HL-60/S4 treated with phorbol 12-myristate 13-acetate at 8.2 ng/mL for 4 days and 3 days (cell line): Measurements from ENCODE around the gene KLHL36.
"Not testable (repeated sequence)": the region's sequence is repeated elsewhere in the genome, so short reads cannot be mapped to it uniquely, and the experiment has no call there.

Source experiments
- in situ Hi-C: fragments of 300-500 bp; cut with MboI; formaldehyde crosslinking; loops from 2 replicates; pipeline ENCODE4 v1.15.0; 2022; ENCODE audit warnings: low sequenced_read_pairs

KLHL36 gene

DNA sequence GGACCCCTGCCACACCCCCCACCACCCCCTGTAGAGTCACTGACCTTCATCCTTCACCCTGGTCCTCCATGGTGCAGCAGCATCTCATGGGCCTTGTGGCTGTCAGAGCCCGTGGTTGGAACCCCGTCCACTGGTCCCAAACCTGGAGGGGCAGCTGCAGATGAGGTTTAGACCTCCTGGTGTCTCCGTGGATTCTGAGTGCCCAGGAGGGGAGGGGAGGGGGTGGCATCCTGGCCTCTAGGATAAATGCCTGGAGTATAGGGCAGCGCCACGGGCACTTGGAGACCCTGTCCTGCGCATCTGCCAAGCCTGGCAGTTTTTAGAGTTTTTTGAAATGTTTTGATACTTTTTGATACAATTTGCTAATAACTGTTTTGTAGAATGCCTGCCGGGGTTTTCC, 17.5 kb downstream of the KLHL36 start:
- in situ Hi-C loops: no loop called here

DNA sequence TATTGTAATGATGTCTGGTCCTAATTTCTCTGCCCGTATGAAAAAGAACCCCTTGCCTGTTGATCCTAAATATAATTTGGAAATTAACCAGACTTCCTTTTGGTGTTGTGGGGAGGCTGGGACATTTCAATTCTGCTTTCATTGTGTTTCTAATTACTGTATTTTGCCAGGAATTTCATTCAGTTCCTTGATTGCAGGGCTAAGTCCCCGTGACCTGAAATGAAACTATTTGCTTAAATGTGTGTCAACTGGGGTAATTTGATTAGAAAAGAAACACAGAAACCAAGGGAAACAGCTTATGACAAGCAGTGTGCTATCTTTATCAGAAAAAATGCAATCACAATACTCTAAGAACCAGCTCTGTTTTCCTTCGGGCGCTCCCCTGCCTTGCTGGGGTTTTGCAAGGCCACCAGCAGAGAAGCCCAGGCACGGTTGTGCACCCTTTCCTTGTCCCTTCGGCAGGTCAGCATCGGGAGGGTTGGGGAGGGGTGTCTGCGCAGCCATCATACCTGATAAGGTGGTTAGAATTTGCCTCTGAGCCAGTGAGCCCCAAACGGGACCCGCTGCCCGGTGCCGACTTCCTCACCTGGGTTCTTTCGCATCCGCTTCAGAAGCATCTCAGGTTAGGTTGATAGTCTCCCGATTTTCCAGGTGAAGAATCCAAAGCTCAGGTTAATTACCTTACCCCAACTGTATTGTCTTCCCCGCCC, 19.4 kb downstream of the KLHL36 start:
- in situ Hi-C loops: no loop called here

DNA sequence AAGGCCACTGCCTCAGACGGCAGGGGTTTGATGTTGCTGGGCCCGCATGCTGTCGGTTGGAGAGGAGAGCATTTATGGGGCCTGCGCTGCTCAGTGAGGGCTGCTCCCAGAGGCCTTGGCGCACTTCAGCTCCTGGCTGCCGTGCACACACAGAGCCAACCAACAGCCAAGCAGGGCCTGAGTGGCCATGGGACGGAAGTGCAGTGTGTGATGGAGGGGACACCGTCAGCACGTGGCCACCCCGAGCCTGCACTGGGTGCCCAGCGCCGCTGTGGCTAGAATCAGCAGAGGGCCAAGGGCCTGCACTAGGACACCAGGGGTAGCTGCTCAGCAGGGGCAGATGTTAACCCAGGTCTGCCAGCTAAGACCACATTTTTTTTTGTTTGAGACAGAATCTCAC, 21.8 kb downstream of the KLHL36 start:
- in situ Hi-C loops: no loop called here

DNA sequence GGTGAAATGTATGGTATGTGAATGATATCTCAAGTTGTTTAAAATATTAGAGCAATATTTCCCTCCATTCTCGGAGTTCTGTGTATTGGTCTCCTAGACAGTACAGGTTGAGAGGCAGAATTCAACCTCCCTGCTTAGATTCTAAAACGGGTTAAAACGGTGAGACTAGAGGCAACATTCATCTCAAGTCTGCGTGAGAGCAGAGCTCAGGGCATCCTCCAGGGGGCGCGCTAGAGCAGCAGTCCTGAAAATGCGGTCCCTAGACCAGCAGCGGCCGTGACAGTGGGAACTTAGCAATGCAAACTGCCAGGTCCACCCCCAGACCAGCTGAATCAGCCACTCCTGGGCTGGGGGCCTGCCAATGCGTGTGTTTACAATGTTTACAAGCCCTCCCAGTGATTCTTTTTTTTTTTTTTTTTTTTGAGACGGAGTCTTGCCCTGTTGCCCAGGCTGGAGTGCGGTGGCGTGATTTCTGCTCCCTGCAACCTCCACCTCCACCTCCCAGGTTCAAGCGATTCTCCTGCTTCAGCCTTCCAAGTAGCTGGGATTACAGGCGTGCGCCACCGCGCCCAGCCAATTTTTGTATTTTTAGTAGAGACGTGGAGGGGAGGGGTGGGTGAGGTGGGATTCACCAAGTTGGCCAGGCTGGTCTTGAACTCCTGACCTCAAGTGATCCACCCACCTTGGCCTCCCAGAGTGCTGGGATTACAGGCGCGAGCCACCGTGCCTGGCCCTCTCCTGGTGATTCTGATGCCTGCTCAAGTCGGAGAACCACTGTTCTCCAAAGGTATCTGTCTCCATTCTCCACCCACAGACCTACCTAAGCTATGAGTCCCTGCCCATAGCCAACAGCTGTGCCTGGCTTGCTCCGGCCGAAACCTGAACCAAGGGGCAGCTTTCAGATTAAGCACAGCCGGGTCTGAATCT, 24.2 kb downstream of the KLHL36 start:
- in situ Hi-C loops: no loop called here

DNA sequence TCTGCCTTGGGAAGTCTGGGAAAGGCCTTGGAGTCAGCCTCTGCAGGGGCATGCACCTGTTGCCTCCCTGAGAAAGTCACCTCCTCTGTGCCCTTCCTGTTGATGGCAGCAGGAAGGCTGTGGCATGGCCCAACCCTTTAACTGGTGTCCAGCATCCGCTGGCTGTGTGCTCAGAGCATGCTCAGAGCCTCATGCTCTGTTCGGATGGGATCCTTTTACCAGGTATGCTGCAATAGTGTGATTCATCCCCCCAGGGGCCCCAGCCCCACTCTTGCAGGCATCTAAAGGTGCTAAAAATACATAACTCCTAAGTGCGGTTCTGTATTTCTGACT, 24.9 kb downstream of the KLHL36 start:
- in situ Hi-C loops: no loop called here

DNA sequence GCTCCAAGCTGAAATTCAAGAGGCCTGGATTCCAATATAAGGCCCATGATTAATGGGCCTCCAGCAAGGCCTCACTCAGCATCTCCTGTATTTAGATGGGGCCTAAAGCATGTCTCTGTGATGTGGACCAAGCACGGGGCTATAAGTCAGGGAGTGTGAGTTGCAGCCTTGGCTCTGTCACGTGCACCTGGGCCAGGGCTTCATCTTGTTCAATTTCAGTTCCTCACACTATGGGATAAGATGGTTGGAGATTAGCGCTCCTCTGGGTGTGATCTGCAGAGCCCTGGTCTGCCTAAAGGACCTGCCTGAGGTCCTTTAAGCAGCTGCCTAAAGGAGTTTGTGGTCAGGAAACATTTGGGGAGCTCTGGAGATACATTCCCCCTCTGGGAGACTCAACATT, 25.2 kb downstream of the KLHL36 start:
- in situ Hi-C loops: no loop called here

DNA sequence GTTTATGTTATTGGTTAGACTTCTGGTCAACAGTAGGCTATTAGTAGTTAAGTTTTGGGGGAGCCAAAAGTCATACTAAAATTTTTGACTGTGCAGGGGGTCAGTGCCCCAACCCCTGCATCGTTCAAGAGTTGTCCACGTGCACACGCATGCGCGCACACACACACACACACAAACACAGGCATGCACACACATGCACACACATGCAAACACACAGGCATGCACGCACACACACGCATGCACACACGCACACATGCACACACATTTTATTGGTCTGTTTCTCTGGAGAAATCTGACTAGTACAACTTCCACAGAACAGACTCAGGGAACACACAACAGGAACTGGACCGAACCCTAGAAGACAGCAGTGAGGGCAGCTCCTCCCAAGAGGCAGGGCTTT, 27.1 kb downstream of the KLHL36 start:
- in situ Hi-C loops: no loop called here

DNA sequence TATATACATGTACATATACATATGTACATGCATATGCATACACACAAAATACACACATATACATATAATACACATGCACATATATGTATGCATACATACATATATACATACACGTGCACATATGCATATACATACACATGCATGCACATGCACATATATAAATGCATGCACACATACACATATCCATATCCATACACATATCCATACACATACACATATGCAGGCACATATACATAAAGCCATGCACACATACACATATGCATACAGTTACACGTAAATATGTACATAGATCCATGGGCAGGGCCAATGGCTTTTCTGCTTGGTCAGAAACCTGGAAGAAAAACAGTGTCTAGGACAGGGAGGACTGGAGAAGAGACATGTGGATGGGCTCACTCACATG, 27.6 kb downstream of the KLHL36 start:
- in situ Hi-C loops: no loop called here

DNA sequence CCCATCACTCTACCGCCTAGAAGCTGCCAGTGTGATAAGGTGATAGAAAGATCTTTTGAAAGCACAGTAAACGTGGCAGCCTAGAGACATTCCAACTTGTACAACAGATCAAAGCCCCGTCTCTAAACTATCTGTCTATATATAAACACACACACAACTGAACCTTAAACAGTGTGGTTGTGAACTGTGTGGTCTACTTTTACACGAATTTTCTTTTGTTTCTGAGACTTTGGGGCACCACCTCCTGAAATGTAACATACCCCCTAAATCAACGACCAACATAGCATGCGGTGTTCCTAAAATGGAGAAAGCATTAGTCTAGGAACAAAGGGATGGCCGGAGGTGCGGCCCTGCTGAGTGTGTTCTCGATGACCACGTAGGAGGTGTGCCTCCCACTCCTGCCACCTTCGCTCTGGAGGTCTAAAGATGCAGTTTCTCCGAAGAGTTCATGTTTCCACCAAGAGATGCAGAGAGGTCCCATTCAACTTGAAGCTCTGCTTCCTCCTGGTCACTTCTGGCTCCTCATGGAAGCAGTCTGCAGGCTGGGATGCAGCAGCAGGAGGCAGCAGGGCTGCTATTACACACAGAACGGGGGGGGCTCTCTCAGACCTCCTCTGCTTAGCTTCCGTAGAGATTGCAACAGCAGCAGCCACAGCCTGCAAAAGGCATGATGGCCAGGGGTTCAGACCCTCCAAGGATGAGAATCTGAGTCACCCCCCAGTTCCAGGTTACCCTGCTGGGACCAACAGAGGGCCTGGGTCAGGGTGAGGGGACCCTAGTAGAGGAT, 28.9 kb downstream of the KLHL36 start:
- in situ Hi-C loops: no loop called here

DNA sequence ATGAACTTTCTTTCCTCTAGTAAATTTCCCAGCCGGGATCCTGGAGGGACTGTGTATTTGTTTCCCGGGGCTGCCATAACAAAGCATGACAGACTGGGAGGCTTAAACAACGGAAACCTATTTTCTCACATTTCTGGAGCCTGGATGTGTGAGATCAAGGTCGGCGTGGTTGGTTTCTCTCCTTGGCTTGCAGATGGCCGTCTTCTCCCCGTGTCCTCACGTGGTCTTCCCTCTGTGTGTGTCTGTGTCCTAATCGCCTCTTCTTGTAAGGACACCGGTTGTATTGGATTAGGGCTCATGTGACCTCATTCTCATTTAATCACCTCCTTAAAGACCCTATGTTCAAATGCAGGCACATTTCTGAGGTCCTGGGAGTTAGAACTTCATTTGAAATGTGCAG, 29.5 kb downstream of the KLHL36 start:
- in situ Hi-C loops: no loop called here

DNA sequence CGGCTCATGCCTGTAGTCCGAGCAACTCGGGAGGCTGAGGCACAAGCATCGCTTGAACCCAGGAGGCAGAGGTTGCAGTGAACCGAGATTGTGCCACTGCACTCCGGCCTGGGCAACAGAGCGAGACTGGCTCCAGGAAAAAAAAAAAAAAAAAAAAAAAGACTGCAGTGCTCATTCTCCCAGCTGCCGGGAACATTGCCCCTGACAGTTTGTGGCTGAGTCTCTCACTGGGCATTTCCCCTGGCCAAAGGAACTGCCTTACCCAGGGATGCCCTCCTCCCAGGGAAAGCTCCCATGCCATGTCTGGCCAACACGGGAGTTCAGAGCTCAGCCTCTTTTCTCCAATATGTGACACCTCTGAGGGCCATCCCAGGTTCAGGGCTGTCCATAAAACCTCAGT, 30.2 kb downstream of the KLHL36 start:
- in situ Hi-C loops: no loop called here

DNA sequence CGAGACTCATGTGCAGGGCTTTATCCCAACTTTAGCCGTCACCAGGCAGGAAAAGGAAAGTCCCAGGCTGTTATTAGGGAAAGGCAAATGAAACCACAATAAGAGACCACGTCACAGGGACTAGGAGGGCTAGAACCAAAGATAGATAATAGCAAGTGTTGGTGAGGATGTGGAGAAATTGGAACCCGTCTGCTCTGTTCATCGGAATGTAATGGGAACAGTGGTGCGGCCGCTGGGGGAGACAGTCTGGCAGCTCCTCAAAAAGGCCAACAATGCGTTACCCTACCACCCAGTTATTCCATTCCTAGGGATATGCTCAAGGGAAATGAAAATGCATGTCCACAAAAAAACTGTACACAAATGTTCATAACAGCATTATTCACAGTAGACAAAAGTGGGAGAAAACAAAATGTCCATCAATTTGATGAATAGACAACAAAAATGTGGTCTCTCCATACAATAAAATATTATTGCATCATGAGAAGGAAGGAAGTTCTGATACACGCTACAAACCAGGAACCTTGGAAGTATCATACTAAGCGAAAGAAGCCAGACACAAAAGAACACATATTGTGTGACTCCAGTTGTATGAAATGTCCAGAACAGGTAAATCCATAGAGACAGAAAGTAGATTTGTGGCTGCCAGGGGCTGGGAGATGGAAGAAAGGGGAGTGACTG, 32.0 kb downstream of the KLHL36 start:
- in situ Hi-C loops: no loop called here

DNA sequence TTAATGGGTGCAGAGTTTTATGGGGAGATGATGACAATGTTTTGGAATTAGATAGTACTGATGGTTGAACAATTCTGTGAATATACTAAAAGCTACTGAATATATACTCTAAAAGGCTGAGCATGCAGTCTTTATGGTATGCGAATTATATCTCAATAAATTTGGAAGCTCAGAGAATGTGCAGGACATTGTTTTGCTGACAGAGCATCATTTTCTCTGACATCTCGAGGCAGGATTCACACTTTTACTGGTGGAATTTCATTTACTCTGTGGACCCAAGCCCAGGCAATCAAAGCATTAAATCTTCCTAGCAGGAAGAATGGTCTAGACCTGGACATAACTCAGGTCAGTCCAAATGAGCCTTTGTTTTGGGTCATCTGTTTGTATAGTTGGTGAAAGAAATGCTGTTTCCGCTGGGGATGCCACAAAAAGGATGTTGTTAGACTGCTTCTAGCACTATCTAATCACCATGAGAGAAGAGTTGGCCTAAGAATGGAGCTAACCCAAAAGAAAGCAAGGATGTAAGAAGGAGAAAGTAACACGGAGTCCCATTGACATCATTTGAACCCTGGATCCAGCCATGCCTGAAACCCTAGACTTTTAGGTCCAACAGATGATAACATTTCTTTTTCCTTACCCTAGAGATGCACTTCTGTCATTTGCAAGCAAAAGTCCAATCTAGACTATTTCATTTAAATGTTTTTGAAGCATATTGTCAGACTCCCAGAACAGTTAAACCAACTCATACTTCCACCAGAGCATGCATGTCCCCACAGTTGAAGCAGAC, 32.7 kb downstream of the KLHL36 start:
- in situ Hi-C loops: no loop called here

DNA sequence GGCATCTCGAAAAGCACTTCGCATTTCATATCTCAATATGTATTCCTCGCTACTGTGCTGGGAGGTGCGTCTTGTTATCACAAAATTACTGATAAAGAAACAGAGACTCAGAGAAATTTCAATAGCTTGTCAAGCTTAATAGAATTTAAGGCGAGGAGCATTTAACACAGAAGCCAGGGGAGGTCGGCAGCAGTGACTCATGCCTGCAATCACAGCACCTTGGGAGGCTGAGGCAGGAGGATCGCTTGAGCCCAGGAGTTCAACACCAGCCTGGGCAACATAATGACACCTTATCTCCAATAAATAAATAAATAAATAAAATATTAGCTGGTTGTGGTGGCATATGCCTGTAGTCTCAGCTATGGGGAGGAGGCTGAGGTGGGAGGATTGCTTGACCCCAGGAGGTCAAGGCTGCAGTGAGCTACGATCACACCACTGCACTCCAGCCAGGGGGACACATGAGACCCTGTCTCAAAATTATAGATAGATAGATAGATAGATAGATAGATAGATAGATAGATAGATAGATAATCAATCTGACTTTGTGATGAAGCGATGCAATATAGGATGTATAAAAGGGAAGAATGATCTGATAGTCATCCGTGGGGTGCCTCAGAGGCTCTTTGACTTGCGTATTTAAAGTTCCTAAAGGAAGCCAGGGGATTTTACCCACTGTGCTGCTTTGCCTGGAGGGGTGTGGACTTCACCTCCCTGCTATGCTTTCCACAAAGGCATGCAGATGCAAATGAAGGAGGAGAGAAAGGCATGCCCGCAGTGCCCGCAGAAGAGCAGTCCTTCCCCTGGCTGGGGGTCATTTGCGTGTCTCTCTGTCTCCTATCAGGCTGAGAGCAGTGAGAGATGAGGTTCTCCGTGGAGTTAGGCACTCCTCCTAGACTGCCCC, 35.6 kb downstream of the KLHL36 start:
- in situ Hi-C loops: no loop called here

DNA sequence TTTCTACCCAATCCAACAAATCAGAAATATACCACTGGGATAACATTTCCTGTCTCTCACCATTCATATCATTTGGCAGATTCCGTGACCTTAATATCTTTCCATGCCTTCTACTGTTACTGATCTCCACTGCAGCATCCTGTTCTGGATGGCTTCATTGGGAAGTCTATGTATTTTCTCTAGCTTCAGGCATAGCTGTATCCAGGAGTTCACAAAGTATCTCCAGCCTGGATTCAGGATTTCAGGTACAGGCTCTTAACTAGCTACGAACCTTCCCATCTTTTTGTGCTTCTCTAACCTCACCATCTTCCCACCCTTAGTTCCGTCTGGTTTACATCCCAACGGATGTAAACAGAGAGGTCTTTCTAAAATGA, 36.3 kb downstream of the KLHL36 start:
- in situ Hi-C loops: no loop called here

DNA sequence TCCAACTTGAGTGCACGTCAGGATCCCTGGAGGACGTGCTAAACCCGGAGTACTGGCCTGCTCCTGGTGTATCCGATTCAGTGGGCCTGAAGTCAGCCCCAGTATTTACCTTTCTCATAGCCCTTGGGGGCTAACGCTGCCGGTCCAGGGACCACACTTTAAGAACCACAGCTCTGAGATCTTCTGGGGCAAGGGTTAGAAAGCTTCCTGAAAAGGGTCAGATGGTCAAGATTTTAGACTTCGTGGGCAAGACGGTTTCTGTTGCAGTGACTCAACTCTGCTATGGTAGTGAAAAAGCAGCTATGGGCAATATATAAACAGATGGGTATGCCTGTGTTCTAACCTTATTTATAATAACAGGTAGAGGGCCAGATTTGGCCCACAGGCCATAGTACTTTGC, 36.9 kb downstream of the KLHL36 start:
- in situ Hi-C loops: no loop called here

DNA sequence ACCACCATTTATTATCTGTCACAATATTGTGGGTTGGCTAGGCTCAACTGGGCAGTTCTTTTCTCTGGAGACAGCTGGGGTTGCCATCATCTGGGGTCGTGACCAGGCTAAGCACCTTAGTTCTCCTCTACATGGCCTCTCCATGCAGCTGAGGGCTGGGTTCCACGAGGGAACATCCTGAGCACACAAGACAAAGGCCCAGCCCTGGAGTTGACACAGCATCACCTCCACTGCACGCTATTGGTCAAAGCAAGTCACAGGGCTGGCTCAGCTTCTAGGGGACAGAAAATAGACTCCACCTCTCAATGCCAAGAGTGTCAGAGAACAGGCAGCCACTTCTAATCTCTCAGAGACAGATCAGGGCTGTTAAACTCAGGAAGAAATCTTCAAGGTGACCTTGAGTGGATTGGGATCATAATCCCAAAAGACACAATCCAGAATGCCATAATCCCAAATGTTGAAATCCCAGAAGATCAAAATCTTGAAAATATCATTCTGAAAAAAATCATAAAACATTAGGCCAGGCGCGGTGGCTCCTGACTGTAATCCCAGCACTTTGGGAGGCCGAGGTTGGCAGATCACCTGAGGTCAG, 38.5 kb downstream of the KLHL36 start:
- in situ Hi-C loops: no loop called here

DNA sequence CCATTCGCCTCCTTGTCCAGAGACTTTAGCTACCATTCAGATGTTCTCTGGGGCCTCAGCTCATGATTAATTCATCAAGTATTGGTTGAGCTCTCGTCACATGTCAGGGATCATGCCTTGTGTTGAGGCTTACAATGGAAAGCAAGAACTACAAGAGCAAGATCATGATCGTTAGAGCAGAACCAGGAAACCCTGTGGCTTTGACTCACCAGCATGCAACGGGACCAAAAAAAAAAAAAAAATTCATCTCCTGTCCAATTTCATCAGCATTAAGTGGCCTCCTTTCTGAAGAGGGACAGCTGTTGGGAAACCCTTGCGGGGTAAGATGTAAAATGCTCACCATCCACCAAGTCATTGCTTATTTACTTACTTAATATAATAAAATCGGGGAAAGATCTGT, 39.4 kb downstream of the KLHL36 start:
- in situ Hi-C loops: no loop called here

DNA sequence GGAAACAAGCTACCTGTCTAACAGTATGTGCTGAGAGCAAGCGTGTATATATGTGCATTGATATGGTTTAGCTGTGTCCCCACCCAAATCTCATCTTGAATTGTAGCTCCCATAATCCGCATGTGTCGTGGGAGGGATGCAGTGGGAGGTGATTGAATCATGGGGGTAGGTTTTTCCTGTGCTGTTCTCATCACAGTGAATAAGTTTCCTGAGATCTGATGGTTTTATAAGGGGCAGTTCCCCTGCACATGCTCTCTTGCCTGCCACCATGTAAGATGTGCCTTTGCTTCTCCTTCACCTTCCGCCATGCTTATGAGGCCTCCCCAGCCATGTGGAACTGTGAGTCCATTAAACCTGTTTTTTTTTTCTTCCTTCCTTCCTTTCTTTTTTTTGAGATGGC, 39.9 kb downstream of the KLHL36 start:
- in situ Hi-C loops: not testable (repeated sequence)
